ENCODE results near the gene FGF2.
A peak's percentile ranks its signal among the peaks of the same experiment; 100 is the strongest.
"Not testable (repeated sequence)": the region's sequence is repeated elsewhere in the genome, so short reads cannot be mapped to it uniquely, and the experiment has no call there.

The FGF2 gene

DNA sequence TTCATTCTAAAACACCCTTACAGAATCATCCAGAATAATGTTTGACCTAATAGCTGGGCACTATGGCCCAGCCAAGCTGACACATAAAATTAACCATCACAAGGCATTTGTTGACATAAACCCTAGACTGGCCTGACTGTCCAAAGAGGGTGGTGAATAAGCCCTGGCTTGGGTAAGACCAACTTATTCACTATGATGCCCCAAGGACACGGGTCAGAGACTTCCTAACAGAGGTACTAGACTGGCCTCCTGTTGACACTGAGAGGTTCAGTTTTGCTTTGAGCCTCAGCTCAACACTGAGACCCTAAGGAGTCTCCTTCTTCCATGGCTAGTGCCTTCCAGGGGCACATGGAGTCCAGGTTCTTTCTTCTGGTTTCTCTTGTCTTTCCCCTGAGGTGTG is 21.3 kb downstream of the FGF2 start:
- no peak for DNase-seq

DNA sequence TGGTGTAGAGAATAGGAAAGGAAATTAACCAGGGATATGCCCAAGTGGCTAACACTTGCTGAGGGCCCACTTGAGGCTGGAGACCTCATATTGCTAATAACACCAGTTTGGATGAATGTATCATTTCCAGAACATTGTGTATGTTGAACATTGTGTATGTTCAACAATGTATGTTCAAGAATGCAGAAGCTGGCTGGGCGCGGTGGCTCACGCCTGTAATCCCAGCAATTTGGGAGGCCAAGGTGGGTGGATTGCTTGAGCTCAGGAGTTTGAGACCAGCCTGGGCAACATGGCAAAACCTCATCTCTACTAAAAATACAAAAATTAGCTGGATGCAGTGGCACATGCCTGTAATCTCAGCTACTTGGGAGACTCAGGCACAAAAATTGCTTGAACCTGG is 23.2 kb downstream of the FGF2 start:
- DNase-seq: not testable (repeated sequence)

DNA sequence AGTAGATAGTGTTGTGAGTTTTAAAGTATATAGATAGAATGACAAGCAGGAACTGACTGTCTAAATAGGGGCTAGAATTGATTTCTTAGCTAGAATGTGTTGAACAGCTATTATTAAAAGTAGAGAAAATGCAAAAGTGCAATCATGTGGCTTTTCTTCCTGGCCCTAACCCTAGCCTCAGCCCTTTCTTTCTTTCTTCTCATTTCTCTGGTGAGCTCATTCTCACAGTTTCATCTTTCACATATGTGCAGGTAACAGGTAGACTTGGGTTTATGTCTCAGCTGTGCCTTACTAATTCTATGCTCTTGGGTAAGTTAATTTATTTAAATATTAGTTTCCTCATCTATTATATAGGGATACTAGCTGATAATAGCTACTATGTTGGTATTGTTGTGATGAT is 24.9 kb downstream of the FGF2 start:
- DNase-seq: no peak

DNA sequence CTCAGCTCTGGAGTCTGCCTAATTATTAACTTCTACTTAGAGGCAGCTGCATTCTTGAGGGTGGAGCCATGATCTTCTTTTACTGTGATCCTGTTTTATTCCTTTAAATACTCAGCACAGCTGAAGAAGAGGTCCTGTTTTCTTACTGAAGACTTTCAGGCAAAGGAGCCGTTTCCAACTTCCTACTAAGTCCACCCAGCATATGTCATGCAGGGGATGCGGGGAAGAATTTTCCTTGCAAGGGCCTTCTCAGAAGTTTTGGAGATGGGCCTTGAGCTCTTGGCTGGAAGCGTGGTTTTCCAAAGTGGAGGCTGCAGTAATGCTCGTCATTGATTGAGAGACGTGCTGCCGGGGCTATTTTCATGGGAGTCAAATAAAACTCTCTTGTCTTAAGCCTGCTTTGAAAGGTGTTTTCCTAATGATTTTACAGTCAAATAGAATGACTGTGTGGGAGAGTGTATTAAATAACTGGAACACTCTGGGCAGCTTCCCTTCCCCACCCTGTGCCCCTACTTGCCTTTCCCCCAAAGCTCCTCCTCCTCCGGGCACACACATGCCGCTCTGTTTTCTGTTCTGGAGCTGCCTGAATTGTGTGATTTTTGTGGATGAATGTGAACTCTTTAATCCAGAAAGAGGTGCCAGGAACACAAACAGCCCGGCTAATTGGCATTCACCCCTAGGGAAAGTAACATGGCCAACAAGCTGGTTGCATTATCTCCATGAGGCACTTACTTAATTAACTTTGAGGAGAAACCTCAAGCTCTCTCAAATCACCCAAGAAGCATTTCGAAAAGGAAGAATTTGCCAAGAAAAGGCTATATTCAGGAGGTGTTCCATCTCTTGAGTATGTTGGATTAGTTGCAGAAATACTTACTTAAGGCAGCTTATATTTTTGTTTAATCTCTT is 28.1 kb downstream of the FGF2 start:
- DNase-seq: no peak

DNA sequence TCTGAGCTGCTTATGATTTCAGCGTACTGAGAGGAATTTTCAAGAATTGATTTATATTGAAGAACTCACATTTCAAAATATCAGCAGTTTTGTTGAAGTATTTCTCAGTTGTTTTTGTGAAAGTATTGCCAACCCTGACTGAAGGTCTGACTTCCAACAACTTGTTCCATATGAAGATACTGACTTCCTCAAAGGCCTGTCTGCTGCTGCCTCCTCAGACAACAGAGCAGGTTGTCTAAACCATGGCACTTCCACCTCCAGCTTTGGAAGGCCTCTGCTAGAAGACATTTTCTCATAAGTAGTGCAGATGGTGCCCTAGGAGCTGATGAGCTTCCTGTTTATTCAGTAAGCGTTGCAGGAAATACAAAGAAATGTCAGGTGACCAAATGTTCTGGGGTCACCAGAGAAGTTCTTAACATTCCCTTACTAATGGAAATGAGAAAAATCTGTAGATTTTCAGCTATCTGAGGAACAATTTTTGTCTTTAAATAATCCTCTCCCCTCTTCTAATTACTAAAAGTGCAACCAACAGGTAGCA is 28.8 kb downstream of the FGF2 start:
- no peak for DNase-seq

DNA sequence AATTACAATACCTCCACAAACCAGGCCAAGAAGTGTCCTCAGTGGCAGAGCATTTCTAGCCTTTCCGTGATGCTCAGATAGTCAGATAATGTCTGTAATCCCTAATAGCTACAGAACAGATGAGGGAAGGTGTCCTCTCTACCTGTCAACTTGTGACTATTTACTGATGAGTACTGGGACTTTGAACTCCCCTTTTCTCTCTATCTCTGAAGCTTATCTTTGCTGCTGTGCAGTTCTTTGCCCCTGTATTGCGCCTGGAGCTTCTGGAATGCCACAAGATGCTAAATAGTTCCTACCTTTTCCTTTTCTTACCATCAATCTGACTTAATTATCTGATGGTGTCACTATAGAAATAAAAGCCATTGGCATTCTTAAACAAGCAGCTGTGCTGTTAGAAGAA is 30.5 kb downstream of the FGF2 start:
- no peak for DNase-seq

DNA sequence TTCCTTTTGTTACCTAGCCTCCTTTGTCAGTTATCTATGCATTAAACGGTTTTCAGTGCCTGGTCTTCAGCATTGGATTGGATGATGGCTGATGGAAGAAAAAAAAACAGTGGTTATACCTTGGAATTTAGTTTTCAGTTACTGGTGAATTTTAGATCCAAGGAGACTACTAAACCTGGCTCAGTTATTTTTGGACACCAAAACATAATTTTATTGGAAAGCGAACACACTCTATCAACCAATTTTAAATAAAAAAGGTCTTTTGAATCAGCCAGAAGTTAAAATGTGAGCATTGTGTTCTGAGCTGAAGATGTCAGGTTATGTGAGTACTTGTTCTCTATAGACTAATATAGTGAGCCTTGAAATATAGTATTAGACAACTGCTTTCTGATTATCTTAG is 32.1 kb downstream of the FGF2 start:
- DNase-seq: no peak

DNA sequence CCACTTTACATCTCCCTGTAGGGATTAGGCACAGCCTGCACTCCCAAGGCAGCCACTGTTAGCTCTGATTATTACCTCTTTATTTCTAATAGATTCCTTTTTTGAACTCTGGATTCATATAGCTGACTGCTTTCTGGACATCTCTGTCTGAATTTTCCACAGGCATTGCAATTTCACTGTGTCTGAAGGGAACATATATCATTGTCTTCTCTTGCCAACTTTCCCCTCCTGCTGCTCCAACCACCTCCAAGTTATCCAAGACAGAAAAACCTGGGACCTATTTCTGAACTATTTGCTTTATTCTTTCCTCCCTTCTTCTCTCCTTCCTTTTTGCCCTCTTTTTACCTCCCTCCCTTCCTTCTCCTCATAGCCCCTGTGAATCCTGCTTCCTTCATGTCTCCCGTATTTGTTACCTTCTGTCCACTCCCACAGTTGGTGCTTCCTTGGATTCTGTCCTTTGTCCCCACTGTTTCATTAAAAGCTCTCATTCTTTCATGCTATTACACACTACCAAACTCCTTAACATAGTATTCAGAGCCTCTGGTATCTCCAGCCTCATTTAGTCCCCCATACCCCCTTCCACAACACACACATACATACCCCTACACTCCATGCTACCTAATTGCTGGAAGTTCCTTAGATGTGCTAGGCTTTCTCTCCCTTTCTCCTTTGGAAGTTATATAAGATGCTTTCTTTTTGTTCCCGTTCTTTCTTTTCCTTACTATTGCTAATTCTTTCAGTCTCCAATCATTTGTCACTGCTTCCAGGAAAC is 34.7 kb downstream of the FGF2 start:
- no peak for DNase-seq

DNA sequence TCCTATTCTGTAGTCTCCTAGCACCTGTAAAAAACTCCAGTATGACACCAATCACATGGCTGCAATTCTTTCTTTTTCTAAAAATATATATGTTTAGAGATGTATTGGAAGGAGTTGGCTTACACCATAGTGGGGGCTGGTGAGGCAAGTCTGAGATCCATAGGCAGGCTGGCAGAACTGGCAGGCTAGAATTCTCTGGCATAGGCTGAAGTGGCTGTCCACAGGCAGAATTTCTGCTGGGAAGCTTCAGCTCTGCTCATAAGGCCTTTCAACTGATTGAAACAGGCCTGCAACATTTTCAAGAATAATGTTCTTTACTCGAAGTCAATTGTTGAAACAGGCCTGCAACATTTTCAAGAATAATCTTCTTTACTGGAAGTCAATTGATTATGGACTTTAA is 37.0 kb downstream of the FGF2 start:
- no peak for DNase-seq

DNA sequence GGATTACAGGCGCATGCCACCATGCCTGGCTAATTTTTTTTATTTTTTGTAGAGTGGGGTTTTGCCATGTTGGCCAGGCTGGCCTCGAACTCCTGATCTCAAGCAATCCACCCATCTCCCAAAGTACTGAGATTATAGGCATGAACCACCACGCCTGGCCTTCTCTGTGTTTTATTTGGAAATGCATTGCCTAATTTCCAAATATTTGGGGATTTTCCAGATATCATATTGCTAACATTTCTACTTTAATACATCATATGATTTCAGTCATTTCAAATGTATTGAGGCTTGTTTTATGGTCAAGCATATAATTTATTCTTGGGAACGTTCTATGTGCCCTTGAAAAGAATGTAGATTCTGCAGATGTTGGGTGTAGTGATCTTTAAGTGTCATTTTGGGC is 38.8 kb downstream of the FGF2 start:
- DNase-seq: no peak

DNA sequence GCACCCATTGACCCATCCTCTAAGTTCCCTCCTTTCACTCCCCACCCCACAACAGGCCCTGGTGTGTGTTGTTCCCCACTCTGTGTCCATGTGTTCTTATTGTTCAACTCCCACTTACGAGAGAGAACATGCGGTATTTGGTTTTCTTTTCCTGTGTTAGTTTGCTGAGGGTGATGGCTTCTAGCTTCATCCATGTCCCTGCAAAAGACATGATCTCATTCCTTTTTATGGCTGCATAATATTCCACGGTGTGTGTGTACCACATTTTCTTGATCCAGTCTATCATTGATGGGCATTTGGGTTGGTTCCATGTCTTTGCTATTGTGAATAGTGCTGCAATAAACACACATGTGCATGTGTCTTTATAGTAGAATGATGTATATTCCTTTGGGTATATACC is 41.6 kb downstream of the FGF2 start:
- not testable (repeated sequence) for DNase-seq

DNA sequence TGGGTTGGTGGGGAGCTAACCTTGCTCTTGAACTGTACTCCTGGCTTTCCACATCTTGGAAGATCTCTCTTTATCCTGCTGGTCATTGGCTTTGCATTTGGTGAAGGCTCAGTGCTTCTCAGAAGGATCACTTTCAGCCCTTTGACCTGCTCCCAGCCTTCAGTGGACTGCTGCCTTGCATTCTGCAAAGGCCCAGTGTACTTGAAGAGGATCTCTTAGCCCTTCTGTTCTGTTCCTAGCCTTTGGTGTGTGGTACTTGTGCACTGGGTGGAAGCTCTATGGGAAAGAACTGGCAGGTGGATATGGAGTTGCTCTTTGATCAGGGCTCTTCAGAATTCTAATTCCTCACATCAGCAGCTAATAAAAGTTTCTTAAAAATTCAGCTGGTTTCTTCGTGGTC is 46.5 kb downstream of the FGF2 start:
- no peak for DNase-seq

DNA sequence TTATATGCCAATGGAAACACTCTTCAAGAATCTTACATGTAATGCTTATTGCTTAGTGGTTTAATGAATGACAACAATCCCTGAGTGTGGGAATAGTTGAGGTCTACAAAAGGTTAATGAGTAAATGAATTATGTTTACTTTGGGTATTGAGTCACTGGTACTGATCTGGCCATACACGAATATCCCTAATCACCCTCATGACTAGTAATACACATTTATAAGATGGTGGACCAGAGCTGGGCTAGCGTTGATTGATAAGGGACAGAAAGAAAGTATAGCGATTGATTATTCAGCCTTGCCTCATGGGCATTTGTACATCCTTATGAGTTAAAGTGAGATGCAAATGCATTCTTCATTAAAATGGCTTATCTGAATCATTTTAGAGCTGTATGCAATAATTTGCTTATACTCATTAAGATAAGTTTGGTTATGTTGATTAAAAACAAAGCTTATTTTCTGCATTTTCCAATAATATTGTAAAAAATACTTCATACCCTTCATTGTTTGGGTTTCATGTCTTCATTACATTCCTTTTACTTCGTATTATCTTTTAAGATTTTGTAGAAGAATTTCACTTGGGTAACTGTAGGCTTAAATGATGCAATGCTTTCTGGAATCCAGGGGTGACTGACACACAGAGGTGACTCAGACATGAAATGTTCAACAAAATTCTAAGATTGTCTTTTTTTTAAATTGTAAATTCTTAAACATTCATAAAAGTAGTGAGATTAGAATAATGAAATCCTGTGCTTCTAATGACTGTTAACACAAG is 47.4 kb downstream of the FGF2 start:
- DNase-seq: peak; percentile 38

DNA sequence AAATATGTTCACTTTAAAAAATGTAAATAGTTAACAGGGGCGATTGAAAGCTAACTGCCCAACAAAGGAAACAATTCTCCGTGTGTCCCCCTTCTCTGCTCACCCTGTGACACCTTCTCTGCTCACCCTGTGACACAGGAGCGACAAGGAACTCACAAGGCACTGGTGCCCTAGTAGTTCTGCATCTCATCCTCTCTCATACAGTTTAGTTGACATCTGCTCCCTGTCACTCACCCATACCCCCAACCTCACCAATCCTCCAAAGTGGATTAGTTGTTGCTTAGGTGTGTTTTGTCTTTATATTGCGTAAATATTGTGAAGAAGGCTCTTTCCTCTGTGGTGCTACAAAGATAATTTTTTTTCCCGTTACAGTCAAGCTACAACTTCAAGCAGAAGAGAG is 49.3 kb downstream of the FGF2 start:
- DNase-seq: no peak

DNA sequence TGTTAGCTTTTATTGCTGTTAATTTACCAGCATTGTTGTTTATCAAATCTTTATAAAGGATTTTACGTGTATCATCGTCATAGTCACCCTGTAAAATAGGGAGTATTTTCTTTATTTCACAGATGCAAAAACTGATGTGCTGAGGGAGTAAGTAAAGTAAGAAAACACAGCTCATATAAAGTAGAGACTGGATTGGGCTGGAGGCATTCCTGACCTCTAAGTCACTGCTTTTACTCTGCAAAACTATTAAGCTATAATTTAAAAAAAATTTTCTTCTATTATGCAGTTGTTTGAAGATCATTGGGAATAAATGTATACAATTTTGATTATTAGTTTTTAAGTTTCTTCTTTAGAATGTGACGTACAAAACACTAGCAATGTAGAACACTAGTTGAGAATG is 49.8 kb downstream of the FGF2 start:
- DNase-seq: no peak

DNA sequence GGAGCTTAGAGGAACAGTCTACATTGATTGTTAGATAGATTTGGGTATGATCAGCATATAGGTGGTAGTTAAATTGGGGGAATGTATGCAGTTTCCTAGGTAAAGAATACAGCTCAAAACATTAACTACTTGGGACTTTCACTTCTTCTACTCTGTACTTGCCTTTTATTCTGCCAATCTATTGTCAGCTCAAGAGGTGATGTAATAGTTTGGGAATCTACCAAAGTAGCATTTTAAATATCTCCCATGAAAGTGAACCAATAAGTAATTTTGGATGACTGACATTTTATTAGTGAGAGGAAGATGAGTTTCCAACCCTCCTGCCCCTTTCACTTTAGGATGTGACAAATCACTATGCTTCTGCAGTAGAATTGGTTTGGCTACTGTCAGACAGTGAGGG is 52.4 kb downstream of the FGF2 start:
- DNase-seq: no peak

DNA sequence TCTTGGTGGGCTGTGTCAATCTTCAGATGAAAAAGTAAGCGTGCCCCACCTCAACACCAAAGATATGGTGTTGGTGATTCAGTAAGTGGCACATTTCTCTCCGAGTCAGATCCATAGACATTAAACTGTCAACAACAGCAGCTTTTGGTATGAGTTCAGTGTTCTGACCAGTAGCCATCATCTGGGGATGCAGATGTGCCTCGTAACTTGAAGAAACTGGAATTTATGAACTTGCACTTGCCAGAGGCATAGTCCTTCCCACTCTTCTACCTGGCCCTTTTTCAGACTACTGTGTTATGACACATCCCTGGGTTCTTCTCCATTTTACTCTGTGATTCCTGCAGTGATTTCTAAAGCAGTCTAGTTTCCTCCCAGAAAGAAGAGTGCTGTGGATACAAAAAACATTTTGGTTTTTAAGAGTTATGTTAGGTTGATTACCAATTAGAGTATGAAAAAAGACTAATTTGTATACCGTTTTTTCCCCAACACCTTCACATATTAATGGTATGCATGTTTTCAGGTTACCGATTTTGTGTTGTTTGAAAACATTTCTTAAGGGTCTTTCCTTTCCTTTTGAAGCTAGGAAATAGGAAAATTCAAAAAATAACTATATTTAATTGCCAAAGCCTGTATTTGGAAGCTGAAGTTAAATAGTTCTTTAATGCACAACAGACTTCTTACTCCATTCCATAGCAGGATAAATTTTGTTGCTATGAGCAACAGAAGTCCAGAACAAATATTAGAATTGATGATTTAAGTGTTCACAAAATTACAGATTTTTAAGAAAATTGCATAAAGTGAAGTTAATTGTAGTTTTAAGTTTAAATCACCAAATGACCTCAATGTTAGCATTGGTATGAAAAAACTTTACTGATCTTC is 56.5 kb downstream of the FGF2 start:
- no peak for DNase-seq

DNA sequence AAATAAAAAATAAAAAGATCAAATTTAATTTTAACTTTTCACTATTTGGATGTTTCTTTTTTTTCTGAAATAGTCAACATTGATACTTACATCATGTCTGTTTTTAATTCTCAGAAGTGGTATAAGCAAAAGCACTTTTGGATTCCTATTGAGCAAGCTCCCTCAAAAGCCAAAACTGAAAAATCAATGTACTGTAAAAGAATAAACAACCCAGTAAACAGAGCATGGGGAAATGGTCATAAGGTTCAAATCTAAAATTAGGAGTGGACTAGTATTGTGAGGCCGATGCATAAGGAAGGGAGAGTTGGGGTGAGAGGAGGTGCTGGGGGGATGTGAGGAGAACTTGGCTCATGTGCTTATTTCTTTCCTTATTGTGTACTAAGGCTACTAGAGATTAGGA is 57.9 kb downstream of the FGF2 start:
- DNase-seq: no peak

DNA sequence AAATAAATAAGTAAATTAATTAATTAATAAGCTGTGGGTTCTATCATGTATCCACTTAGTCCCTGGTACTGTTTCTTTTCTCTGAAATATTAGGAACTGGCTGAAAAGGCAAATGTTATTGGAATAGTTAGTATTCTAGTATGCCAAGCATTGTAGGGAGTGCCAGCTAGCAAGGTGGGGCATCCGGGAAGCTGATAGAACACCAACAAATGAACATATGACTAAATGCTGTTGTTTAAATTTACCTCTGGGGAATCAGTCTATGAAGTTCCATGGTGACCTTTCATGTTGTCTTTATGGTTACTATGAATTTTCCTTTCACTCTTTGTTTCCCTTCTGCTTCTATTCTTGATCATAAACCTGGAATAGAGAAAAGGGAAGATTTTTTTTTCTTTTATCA is 63.1 kb downstream of the FGF2 start:
- no peak for DNase-seq

DNA sequence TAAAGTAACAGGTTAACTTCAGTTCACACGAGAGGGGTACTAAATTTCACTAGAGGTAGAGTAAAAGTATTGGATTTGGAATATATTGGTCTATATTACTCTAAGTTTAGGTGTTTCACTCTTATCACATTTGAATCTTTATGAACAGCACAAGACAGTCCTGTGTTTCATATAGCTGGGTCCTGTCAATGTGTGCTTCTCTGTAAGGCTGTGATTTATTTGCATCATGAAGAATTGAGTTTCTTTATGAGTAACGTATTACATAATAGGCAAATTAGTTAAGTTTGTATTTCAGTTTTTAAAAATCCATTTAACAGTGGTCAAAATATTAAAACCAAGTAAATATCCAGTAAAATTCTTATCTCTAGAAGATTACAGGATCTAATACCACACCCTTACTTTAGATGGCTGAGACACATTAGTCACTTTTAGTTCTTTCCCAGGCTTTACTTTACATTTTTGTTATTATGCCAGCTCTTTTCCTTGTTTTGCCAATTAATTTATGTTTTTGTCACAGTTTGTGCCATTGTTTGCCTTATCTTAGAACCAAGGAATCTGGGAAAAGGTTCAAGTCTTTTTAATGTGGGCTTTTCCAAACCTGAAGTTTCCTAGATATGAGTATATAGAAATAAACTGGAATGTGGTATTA is 63.6 kb downstream of the FGF2 start:
- DNase-seq: no peak

DNA sequence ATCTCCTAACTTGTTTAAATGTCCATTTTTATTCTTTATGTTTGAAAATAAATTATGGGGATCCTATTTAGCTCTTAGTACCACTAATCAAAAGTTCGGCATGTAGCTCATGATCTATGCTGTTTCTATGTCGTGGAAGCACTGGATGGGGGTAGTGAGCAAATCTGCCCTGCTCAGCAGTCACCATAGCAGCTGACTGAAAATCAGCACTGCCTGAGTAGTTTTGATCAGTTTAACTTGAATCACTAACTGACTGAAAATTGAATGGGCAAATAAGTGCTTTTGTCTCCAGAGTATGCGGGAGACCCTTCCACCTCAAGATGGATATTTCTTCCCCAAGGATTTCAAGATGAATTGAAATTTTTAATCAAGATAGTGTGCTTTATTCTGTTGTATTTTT is 68.2 kb downstream of the FGF2 start:
- DNase-seq: no peak
